ENCODE measurements around the gene BZW1.

The BZW1 gene

DNA sequence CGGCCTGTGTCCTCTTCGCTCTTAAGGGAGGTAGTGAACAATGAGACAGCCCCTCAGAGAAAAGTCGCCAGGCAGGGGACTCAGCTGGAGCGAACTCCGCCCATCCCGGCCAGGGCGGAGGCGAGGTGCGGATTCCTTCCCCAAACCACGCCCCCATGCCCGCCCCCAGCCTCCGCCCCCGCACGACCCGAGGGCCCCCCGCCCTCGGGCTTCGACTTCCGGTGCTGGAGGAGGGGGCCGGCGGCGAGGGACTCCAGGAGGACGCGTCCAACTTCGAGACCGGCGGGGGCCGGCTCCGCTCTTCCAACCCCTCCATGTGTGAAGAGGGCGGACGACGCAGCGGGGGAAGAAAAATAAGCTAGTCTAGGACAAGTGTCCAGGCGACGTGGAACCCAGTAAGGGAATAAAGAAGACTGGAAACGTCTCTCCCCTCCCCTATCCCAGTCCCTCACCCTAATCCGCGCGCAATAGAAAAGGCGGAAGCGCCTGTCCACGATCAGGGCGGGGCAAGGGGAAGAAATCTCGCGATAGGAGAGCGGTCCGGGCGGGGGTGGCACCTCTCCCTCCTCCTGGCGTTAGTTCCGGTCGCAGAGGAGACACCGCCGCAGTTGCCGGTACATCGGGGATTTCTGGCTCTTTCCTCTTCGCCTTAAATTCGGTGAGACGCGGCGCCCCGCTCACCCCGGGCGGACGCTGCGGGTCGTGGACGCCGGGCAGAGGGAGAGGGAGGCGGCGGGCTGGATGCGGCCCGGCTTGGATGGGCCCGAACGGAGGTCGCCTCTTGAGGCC lies at the start of gene BZW1:
BZW1 (plus strand) TSS at position 578 of the 789 bp plus-strand sequence. CDS start 1,308 bp downstream, outside the sequence.
- DNase-seq: peak; percentile 79

DNA sequence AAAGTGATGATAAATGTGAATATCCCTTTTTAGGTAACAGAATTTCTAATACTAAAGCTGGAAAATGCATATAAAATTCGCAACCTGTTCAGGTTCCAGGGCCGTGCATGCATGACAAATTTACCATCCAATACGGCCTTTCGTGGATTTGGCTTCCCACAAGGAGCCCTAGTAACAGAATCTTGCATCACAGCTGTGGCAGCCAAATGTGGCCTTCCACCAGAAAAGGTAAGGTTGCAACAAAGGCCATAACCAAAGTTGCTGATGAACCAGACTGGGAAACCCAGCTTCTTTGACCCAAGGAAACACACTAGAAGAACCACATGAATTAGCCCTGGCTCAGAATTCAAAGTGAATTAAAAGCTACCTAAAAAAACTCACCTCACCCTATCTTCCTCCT lies 49.6 kb upstream of the BZW1 start:
- no peak for DNase-seq

GRCh38 chr2:200763422-200763821 lies 48.3 kb upstream of the BZW1 start:
- DNase-seq: no peak

DNA sequence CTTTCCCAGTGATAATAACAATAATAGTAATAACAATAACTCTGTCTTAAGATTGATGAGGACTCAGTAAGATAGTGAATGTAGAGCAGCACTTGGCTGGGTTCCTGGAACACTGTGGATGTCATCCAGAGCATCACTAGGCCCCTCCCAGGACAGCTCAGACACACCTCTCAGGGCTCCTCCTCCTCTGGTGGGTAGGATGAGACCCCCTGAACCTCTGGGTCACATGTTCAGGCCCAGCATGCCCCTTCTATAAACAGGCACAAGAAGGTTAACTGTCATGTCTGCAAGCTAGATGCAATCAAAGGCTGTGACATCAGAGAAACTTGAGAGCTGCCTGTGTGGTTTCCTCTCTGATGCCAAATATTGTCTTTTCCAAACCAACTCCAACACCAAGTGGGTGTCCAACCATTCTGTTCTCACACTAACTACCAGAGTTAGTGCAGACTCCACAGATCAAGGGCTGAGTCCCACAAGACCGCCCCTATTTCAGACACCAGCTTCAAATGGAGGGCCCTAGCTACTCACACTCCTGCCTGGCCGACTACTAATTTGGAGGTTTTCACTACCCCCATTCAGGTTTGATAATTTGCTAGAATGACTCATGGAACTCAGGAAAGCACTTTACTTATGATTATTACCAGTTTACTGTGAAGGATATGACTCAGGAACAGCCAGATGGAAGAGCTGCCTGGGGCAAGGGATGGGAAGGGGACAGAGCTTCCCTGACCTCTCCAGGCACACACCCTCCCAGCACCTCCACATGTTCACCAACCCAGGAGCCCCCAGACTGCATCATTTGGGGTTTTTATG lies 46.4 kb upstream of the BZW1 start:
- no peak for DNase-seq

GRCh38 chr2:200765995-200766660 lies 45.6 kb upstream of the BZW1 start:
- no peak for DNase-seq

DNA sequence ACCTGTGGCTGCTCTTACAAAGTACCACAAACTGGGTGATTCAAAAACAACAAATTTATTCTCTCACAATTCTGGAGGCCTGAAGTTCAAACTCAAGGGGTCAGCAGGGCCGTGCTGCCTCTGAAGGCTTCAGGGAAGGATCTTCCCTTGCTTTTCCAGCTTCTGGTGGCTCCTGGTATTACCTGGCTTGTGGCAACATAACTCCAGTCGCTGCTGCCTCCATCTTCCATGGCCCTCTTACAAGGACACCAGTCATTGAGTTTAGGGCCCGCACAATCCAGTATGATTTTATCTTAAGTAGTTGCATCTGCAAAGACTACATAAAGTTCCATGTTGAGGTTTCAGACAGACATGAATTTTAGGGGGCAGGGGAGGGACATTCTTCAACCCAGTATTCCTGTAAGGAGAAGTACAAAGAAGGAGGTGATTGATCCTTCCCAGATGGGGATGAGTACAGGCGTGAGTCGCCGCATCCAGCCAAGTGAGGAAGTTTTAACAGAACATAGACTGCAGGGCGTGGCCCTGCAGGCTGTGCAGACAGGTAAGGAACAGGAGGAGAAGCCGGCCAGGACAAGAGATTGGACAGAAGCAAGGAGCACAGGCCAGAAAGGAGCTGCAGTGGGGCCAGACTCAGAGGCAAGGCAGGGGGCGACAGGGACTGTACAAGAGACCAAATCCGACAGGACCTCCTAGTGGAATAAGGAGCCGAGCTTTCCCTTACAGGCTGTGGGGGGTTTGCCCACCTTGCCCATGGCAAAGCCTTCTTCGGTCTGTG lies 44.4 kb upstream of the BZW1 start:
- DNase-seq: no peak

DNA sequence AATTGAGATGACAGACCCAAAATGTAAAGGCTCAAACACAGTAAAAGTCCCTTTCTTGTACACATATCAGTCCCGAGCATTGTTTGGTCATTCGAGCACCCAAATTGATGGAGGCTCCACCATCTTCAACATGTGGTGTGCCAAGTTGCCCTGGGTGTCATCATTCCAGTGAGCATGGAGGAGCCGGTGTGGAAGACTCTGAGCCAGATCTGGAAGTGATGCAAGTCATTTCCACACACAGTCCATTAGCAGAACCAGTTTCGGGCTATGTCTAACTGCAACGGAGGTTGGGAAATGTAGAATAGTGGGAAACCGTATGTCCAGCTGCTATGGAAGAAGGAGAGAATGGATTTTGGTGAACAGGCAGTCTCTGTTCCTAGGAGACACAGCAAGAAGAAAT lies 40.9 kb upstream of the BZW1 start:
- no peak for DNase-seq

- no peak for DNase-seq
Observed at GRCh38 chr2:200772620-200773019, 39.1 kb upstream of the BZW1 start.

DNA sequence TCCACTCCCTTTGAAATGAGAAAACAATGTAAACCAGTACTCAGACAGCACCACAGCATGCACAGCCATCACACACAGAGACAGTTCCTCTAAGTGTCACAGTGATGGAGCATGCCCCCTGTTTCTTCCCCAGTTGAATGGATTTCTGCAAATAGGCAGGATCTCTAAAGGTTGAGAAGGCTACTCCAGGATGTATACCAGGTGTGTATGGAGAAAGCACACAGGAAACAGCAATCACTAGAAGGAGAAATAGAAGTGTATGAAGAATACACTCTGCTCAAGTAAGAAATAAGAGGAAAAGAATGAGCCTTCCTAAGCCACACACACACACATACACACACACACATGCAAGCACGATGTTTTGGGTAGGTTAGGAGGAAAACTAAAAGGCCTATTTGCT lies 38.6 kb upstream of the BZW1 start:
- no peak for DNase-seq

GRCh38 chr2:200774920-200775319 lies 36.8 kb upstream of the BZW1 start:
- no peak for DNase-seq

DNA sequence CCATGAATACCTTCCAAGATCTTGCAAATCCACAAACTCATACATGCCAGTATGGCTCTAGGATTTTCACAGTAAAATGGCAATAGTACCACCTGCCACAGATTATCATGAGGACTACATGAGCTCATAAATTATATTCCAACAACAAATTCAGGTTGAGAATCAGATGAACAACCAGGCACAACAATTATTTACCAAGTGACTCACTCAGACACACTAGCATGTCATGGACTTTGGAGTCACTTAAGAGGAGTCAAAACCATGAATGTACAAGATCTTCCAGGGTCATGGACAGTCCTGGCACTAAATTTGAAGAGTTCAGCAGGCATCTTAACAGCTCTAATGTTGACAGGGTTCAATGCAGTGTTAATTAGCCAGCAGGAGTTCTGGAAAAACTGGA lies 34.4 kb upstream of the BZW1 start:
- DNase-seq: no peak

DNA sequence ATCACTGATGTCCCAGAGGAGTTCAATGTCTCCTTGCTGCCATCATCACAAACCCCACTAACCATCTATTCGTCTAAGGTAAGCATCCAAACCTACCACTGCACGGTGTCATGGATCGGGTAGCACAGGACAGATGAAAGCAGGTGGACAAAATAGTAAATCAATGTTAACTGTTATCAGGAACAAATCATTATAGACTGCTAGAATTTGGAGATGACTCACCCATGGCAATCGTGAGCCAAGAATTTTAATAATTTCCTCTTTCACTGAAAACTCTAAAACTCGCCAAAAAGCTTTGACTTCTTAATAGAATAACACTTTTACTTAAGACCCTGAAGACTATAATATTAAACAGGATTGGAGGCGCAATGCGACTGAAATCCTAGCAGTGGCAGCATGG lies 33.7 kb upstream of the BZW1 start:
- DNase-seq: no peak

DNA sequence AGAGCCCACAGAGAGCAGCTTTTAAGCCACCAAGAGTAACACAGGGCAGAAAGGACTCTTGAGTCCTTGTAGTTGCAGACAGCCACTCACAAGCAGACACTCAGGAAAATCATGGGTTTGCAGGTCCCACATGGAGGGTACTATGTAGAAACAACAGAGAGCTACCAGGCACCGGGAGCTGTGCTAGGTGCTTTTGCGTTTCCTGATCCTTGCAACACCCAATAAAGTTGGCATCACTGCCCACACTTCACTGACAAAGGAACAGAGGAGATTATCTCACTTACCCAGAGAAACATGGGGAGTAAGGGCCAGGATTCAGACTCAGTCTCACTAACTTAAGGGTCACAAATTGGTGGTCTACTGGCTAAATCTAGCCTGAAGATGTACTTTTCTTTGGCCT lies 32.5 kb upstream of the BZW1 start:
- no peak for DNase-seq

- DNase-seq: no peak
Observed at GRCh38 chr2:200781616-200782015, 30.1 kb upstream of the BZW1 start.

DNA sequence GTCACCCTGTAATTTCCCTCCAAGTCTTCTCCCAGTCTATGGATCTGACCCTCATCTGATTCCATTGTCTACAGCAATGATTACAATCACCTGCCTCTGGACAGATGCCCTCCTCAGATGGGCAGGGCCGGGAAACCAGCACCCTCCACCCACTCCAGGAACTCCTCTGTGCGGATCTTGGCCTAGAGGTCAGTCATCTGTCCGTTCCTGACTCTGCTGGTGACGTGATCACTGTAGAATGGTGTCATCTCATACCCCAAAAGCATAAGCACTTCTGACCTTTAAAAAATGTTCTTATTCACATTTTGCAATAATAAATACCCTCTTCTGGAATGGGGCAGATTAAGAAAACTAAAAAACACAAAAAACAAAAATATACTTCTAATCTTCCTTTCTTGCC lies 29.5 kb upstream of the BZW1 start:
- DNase-seq: no peak

DNA sequence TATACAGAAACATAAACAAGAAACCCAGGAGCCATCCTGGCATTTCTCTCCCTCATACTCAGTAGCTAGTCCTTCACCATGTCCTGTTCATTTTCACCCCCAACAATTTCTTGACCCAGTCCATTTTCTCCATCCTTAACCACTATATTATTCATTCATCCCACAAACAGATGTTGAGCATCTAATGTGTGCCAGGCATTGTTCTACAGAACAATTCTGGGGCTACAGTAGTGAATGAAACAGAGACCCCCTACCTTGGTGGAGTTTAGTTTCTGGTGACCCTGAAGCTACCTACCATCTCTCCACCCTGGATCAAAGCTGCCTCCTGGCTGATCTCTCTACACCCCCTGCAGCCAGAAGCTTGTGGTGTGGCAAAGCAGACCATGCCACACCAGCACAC lies 27.5 kb upstream of the BZW1 start:
- no peak for DNase-seq

DNA sequence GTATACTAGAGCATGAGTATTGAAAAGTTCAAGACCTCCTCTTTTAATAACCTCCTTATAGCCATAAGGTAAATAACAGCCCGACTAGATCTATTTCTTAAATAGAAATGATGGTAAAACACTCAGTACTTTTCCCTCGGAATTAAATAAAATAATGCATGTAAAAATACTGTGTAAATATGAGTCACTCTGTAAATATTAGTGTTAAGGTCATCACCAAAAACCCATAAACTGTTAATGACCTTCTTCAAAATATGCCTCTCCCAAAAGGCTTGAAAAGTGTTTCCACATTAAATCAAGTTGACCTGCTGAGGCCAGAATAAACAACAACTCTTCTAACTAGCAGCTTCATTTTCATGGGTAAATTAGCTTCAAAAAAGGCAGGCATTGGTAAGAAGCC lies 25.3 kb upstream of the BZW1 start:
- DNase-seq: no peak

DNA sequence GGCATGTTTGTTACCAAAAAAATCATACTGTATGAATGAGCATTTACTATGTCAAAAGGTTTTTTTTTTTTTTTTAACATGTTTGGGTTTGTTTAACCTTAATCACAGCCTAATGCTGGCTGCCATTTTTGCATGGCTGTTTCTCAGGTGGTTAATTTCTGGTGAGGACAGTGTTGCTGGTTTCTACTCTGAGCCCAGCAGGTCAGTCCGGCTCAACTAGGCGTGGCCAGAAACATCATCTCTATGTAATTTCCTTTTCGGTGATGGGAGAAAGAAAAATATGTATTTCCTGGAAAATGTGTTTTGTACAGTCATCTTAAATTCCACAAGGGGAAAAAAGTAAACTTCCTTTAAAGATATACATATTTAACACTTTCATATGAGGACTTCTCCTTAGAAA lies 24.9 kb upstream of the BZW1 start:
- no peak for DNase-seq

GRCh38 chr2:200787351-200788120 lies 24.2 kb upstream of the BZW1 start:
- no peak for DNase-seq

- no peak for DNase-seq
Observed at GRCh38 chr2:200788121-200788718, 23.5 kb upstream of the BZW1 start.

DNA sequence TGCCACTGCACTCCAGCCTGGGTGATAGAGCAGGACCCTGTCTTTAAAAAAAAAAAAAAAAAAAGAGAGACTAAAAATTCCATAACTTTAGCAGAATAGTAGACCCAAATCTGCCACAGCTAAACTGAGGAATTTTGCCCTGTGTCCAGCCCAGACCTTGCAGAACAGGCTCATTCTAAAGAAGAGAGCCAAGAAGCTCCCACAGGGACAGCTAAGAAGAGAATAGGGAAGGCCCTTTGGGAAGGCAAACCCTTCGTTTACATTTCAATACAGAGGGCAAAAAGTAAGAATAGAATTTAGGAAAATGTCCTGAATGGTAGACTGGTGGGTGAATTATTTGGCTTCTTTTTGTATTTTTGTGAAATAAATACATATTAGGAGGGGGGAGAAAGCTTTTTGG lies 21.5 kb upstream of the BZW1 start:
- DNase-seq: no peak

GRCh38 chr2:200791905-200792304 lies 19.8 kb upstream of the BZW1 start:
- DNase-seq: no peak

Data from 8988T (cell line).